Body of pancreas (tissue), 4 donors: Measurements from ENCODE around the gene SLX9. TPM values are rescaled to one million over a fixed set of nuclear protein-coding genes. Genes with fewer than 3 reads are reported as not detected.
A peak's percentile ranks its signal among the peaks of the same experiment; 100 is the strongest.

ENCODE experiments used
- ATAC-seq: fragments of 150-250 bp; one replicate; pipeline ENCODE4 v1.9.1; 2016
- DNase-seq, 4 donors: peaks; one replicate each; pipeline ENCODE4 v3.0.0-alpha.2; 2019
- H3K27ac ChIP-seq, 4 donors: fragments of 200-600 bp; sonication (generic); 1 replicate in 3 of 4; 2 replicates in 1 of 4; pipeline versions ENCODE4 v1.5.1 to v1.6.1; 2016 to 2019; ENCODE audit warnings: mild to moderate bottlenecking in 1 of 4, mixed read lengths in 1 of 4, moderate library complexity in 1 of 4
- H3K27me3 ChIP-seq, 2 donors: fragments of 200-600 bp; sonication (generic); one replicate each; pipeline ENCODE4 v1.6.0; 2016; ENCODE audit warnings: mild to moderate bottlenecking in 1 of 2
- H3K36me3 ChIP-seq, 2 donors: fragments of 200-600 bp; sonication (generic); replicated peaks in 1 of 2; 2 replicates each; pipeline ENCODE4 v1.5.1; 2016; ENCODE audit warnings: low read depth in 2 of 2; ENCODE audit not compliant: insufficient read depth in 1 of 2
- H3K4me1 ChIP-seq: fragments of 200-600 bp; sonication (generic); one replicate; pipeline ENCODE4 v1.6.0; 2016
- H3K4me3 ChIP-seq, 2 donors: fragments of 200-600 bp; sonication (generic); 1 replicate in 1 of 2; 2 replicates in 1 of 2; pipeline ENCODE4 v1.5.1; 2016 to 2019
- H3K9me3 ChIP-seq, 3 donors: fragments of 200-600 bp; sonication (generic); 1 replicate in 2 of 3; 2 replicates in 1 of 3; pipeline ENCODE4 v1.5.1; 2016
- POLR2A ChIP-seq, 3 donors: fragments of 450-650 bp; IDR thresholded peaks; one replicate each; pipeline ENCODE4 v1.6.1; 2016; ENCODE audit warnings: antibody characterized with exemption in 3 of 3, mild to moderate bottlenecking in 2 of 3
- WGBS, 2 donors: methylation state at CpG; one replicate each; pipeline ENCODE4 v1.1.5; 2017; 5-methylcytosine and 5-hydroxymethylcytosine counted together
- intact Hi-C: fragments of 100-400 bp; cut with DNase I; formaldehyde crosslinking; loops from one replicate; pipeline ENCODE4 v1.15.1; 2023
- total RNA-seq, 2 donors: library from RNA; depleted of rRNA; stranded (reverse); fragments of >200 nt; gene quantifications; one replicate each; pipeline ENCODE4 v1.1.0, GENCODE V29; 2016
- TF ChIP-seq, protein P1 (sequence below), 7 experiments: fragments of 450-650 bp in 4 of 7; fragments of 200-600 bp in 3 of 7; sonication (generic) in 3 of 7; IDR thresholded peaks; one replicate each; pipeline ENCODE4 v1.5.1; 2016 to 2019; ENCODE audit warnings: antibody characterized with exemption in 7 of 7

Gene SLX9
- total RNA-seq, 2 donors from 2014 or later = 5.6 to 9.3 TPM

DNA sequence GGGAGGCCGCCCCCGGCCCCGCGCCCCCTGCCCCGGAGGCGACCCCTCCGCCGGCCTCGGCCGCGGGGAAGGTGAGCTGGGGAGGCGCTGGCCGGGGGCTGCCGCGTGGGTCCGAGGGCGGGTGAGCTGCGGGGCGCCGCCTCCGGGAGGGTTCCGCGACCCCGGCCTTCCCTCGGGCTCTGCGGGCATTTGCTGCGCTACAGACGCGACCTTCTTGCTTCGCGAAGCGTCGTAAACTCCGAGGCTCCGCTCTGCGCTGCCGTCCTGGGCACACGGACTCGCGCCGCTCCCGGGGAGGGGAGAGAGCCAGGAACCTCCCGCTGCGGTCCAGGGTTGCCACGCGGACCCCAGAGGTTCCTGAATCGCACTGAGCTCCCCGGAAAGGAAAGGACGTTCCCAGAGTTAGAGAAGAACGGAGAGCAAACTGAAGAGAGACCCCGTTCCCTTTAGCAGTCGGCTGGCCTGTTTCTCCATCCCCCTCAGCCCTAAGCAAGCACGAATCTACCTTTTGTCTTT lies 345 bp downstream of the SLX9 start:
- intact Hi-C loops = no loop called here
- no peaks in the 10 kb centered on the region for H3K9me3 ChIP-seq
- H3K27ac ChIP-seq = peak overlapping the region in 2 of 4 donors; percentile 12 to 41
- DNase-seq = no peak
- ATAC-seq = peak; percentile 30
- no peaks in the 10 kb centered on the region for H3K36me3 ChIP-seq
- no peaks in the 10 kb centered on the region for H3K27me3 ChIP-seq
- 0% methylated on average over 5 to 48 of the region's 53 CpGs for WGBS, 2 donors
- TF ChIP-seq, protein P1, sequence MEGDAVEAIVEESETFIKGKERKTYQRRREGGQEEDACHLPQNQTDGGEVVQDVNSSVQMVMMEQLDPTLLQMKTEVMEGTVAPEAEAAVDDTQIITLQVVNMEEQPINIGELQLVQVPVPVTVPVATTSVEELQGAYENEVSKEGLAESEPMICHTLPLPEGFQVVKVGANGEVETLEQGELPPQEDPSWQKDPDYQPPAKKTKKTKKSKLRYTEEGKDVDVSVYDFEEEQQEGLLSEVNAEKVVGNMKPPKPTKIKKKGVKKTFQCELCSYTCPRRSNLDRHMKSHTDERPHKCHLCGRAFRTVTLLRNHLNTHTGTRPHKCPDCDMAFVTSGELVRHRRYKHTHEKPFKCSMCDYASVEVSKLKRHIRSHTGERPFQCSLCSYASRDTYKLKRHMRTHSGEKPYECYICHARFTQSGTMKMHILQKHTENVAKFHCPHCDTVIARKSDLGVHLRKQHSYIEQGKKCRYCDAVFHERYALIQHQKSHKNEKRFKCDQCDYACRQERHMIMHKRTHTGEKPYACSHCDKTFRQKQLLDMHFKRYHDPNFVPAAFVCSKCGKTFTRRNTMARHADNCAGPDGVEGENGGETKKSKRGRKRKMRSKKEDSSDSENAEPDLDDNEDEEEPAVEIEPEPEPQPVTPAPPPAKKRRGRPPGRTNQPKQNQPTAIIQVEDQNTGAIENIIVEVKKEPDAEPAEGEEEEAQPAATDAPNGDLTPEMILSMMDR (IDR thresholded peaks at IDR 0.05) = no peak
- no peak for TF ChIP-seq POLR2A (IDR thresholded peaks at IDR 0.05)
- peak overlapping the region; percentile 44 to 67 for H3K4me3 ChIP-seq
- H3K4me1 ChIP-seq = peaks cover 23% of the 10 kb centered on the region

DNA sequence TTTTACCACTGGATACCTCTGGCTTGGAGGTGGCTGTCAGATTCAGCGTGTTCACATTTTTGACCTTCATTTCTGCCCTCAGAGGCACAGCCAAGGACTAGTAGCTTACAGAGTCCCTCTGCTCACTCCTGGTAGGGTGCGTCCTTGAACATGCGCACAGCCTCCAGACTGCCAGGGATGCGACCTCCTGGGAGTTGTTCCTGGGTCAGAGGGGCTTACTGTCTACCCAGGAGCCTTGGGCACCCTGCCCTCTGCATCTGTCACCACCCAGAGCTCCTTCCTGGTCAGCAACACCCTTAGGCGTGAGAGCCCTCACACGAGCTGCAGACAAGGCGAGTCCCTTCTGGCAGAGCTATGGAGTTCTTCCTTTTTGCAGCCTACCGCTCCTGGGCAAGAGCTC lies 1.7 kb downstream of the SLX9 start:
- ATAC-seq (no peak), DNase-seq (no peak)
- H3K36me3 ChIP-seq = no peaks in the 10 kb centered on the region
- no peaks in the 10 kb centered on the region for H3K27me3 ChIP-seq
- H3K4me1 ChIP-seq = peaks cover 23% of the 10 kb centered on the region
- intact Hi-C loops = no loop called here
- TF ChIP-seq, protein P1 (IDR thresholded peaks at IDR 0.05) = no peak
- no peak for TF ChIP-seq POLR2A (IDR thresholded peaks at IDR 0.05)
- no peak overlapping the region for H3K4me3 ChIP-seq
- no peaks in the 10 kb centered on the region for H3K9me3 ChIP-seq
- H3K27ac ChIP-seq = no peak overlapping the region
- 73 to 89% methylated on average over 7 to 8 of the region's 8 CpGs for WGBS, 2 donors

DNA sequence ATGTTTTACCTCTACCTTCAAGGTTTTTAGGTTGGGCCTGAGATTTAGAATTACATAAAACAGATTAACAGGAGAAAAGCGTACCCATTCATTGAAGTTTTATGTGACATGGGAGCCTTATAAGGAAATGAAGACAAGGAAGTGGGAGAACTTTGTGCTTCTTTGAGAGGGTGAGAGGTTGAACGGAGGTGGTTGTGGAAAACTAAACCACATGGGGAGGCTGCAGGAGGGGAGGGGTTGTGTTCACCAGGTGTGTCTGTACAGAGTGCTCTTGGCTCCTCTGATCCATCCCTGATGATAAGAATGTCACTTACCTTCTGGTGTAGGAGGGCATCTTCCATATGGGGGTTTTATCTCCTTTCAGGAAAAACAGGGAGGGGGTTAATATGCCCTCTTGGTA lies 2.7 kb downstream of the SLX9 start:
- H3K4me1 ChIP-seq = peaks cover 24% of the 10 kb centered on the region
- H3K9me3 ChIP-seq = no peaks in the 10 kb centered on the region
- no peaks in the 10 kb centered on the region for H3K36me3 ChIP-seq
- DNase-seq (no peak), ATAC-seq (no peak)
- H3K4me3 ChIP-seq = no peak overlapping the region
- 78 to 84% methylated on average over 2 of the region's 2 CpGs for WGBS, 2 donors
- intact Hi-C loops = no loop called here
- no peak overlapping the region for H3K27ac ChIP-seq
- H3K27me3 ChIP-seq = no peaks in the 10 kb centered on the region
- TF ChIP-seq, protein P1 (IDR thresholded peaks at IDR 0.05) = no peak
- no peak for TF ChIP-seq POLR2A (IDR thresholded peaks at IDR 0.05)

DNA sequence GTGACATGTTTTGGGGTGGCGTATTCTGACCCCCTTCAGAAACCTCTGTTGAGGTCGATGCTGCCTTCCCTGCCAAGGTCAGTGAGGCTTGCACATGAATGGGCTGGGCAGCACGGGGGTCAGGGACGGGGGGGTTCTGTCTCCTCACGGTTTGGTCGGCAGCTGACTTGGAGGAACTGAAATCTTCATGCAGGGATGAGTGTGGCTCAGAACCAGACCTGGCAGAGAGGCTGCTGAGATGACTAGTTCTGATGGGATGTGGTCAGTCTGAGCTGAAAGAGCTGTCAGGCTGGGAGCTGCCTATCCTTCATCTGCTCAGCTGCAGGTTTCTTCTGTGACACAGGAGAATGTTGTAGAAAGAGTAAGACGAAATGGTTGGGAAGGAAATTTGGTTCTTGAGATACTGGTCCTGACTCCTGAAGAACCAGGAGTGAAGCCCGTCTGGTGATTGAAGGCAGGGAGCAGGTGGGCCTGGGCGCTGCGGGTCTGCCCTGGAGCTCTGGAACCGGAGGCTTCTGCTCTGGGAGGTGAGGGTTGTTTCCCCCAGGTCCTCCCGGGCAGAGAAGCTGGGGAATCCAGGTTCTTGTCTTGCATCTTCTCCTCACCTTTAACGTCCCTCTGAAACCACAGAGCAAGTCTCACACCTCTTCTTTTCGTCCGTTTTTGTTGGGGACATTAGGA lies 3.3 kb downstream of the SLX9 start:
- H3K9me3 ChIP-seq = no peaks in the 10 kb centered on the region
- no peaks in the 10 kb centered on the region for H3K36me3 ChIP-seq
- TF ChIP-seq, protein P1 (IDR thresholded peaks at IDR 0.05) = no peak
- TF ChIP-seq POLR2A (IDR thresholded peaks at IDR 0.05) = no peak
- ATAC-seq = no peak
- no peak overlapping the region for H3K4me3 ChIP-seq
- no peak overlapping the region for H3K27ac ChIP-seq
- no peaks in the 10 kb centered on the region for H3K27me3 ChIP-seq
- peaks cover 27% of the 10 kb centered on the region for H3K4me1 ChIP-seq
- no peak for DNase-seq
- WGBS, 2 donors = 76 to 84% methylated on average over 15 of the region's 15 CpGs
- intact Hi-C loops = no loop called here
